ENCODE measurements around the gene TIMM23B.

- TF ChIP-seq POLR2A (IDR thresholded peaks at IDR 0.05; ENCODE audit: low read length) = no peak
- TF ChIP-seq GATA1 (IDR thresholded peaks at IDR 0.05; ENCODE audit: low read depth, low read length) = no peak
Observed at GRCh38 chr10:50021646-50022045, 79.8 kb downstream of the TIMM23B start.

Measured in erythroblast (primary cell).